ENCODE measurements around the gene KCNJ15. TPM values are rescaled to one million over a fixed set of nuclear protein-coding genes. Genes with fewer than 3 reads are reported as not detected.
"Not testable (repeated sequence)": the region's sequence is repeated elsewhere in the genome, so short reads cannot be mapped to it uniquely, and the experiment has no call there.

The KCNJ15 gene
- total RNA-seq, 1 donor from 2014 or later, result 0.99 TPM

GRCh38 chr21:38244407-38244787 is 12.4 kb upstream of the KCNJ15 start:
- DNase-seq (ENCODE audit: low read depth in 2 of 2), result no peak

GRCh38 chr21:38244885-38245869 is 11.6 kb upstream of the KCNJ15 start:
- peak in 1 of 2 donors; percentile 94 for DNase-seq (ENCODE audit: low read depth in 2 of 2)

GRCh38 chr21:38246511-38246910 is 10.3 kb upstream of the KCNJ15 start:
- no peak for DNase-seq (ENCODE audit: low read depth in 2 of 2)

GRCh38 chr21:38247054-38247453 is 9.7 kb upstream of the KCNJ15 start:
- DNase-seq (ENCODE audit: low read depth in 2 of 2), result not testable (repeated sequence)

GRCh38 chr21:38247738-38248510 is 8.9 kb upstream of the KCNJ15 start:
- DNase-seq (ENCODE audit: low read depth in 2 of 2), result no peak

GRCh38 chr21:38249256-38249655 is 7.5 kb upstream of the KCNJ15 start:
- DNase-seq (ENCODE audit: low read depth in 2 of 2), result no peak

GRCh38 chr21:38249696-38250278 is 7.0 kb upstream of the KCNJ15 start:
- DNase-seq (ENCODE audit: low read depth in 2 of 2), result no peak

- DNase-seq (ENCODE audit: low read depth in 2 of 2), result no peak
Measured at GRCh38 chr21:38250991-38251418, 5.8 kb upstream of the KCNJ15 start.

GRCh38 chr21:38254970-38255369 is 1.8 kb upstream of the KCNJ15 start:
- DNase-seq (ENCODE audit: low read depth in 2 of 2), result peak in 1 of 2 donors; percentile 5

GRCh38 chr21:38255571-38256117 is 1.1 kb upstream of the KCNJ15 start:
- DNase-seq (ENCODE audit: low read depth in 2 of 2), result no peak

GRCh38 chr21:38257667-38258066 is 876 bp downstream of the KCNJ15 start:
- no peak for DNase-seq (ENCODE audit: low read depth in 2 of 2)

- no peak for DNase-seq (ENCODE audit: low read depth in 2 of 2)
Measured at GRCh38 chr21:38258521-38259485, 2.0 kb downstream of the KCNJ15 start.

GRCh38 chr21:38259665-38260064 is 2.9 kb downstream of the KCNJ15 start:
- no peak for DNase-seq (ENCODE audit: low read depth in 2 of 2)

GRCh38 chr21:38260426-38260825 is 3.6 kb downstream of the KCNJ15 start:
- DNase-seq (ENCODE audit: low read depth in 2 of 2), result no peak

- no peak for DNase-seq (ENCODE audit: low read depth in 2 of 2)
Measured at GRCh38 chr21:38261851-38262250, 5.1 kb downstream of the KCNJ15 start.

- no peak for DNase-seq (ENCODE audit: low read depth in 2 of 2)
Measured at GRCh38 chr21:38263493-38263892, 6.7 kb downstream of the KCNJ15 start.

GRCh38 chr21:38264571-38264970 is 7.8 kb downstream of the KCNJ15 start:
- DNase-seq (ENCODE audit: low read depth in 2 of 2), result no peak

GRCh38 chr21:38265166-38265565 is 8.4 kb downstream of the KCNJ15 start:
- no peak for DNase-seq (ENCODE audit: low read depth in 2 of 2)

- DNase-seq (ENCODE audit: low read depth in 2 of 2), result no peak
Measured at GRCh38 chr21:38266732-38267131, 9.9 kb downstream of the KCNJ15 start.

- DNase-seq (ENCODE audit: low read depth in 2 of 2), result no peak
Measured at GRCh38 chr21:38267136-38267755, 10.5 kb downstream of the KCNJ15 start.

Data from lung microvascular endothelial cell (primary cell).